ENCODE results near the gene TSFM.

The TSFM gene

GRCh38 chr12:57751788-57752667 is 30.6 kb upstream of the TSFM start, which contains the start of gene CDK4 (continued):
- TF ChIP-seq ZNF449 (tag by site-specific recombination; IDR thresholded peaks at IDR 0.05) (0 out of 2 replicates have a peak, but pooled peaks have one; percentile 23), REPIN1 (tag by site-specific recombination; IDR thresholded peaks at IDR 0.05; ENCODE audit: low read depth) (0 out of 2 replicates have a peak, but pooled peaks have one; percentile 12), OVOL3 (tag by site-specific recombination; IDR thresholded peaks at IDR 0.05) (no peak), AEBP2 (tag by site-specific recombination; IDR thresholded peaks at IDR 0.05; ENCODE audit: borderline replicate concordance) (no peak), EGR2 (tag by site-specific recombination; IDR thresholded peaks at IDR 0.05; ENCODE audit: low read depth) (peak; percentile 94), RBAK (tag by site-specific recombination; IDR thresholded peaks at IDR 0.05) (no peak), OSR2 (tag by site-specific recombination; IDR thresholded peaks at IDR 0.05) (0 out of 2 replicates have a peak, but pooled peaks have one; percentile 35), YY2 (tag by site-specific recombination; IDR thresholded peaks at IDR 0.05) (peak; percentile 33; the same call in 1 of the 2 replicates), SCRT1 (tag by site-specific recombination; IDR thresholded peaks at IDR 0.05; ENCODE audit: borderline replicate concordance) (no peak), GLIS2 (tag by site-specific recombination; IDR thresholded peaks at IDR 0.05) (peak; percentile 99), ZNF302 (tag by site-specific recombination; IDR thresholded peaks at IDR 0.05; ENCODE audit: low read depth) (no peak), ZNF292 (tag by site-specific recombination; IDR thresholded peaks at IDR 0.05; ENCODE audit: borderline replicate concordance, low read depth) (no peak), ZNF214 (tag by site-specific recombination; IDR thresholded peaks at IDR 0.05; ENCODE audit: borderline replicate concordance) (no peak), ZNF366 (tag by site-specific recombination; conservative IDR thresholded peaks at IDR 0.05) (peak; percentile 61; the same call in 1 of the 2 replicates), ZNF621 (tag by site-specific recombination; IDR thresholded peaks at IDR 0.05) (no peak), GLI4 (tag by site-specific recombination; IDR thresholded peaks at IDR 0.05) (0 out of 2 replicates have a peak, but pooled peaks have one; percentile 46), HOXC10 (CRISPR knock-in tag; IDR thresholded peaks at IDR 0.05) (no peak), REST (tag by site-specific recombination; IDR thresholded peaks at IDR 0.05) (peak; percentile 64), ZFP41 (tag by site-specific recombination; IDR thresholded peaks at IDR 0.05; ENCODE audit: borderline replicate concordance) (no peak), HOXD13 (CRISPR knock-in tag; IDR thresholded peaks at IDR 0.05; ENCODE audit: borderline replicate concordance) (no peak), SCRT2 (tag by site-specific recombination; IDR thresholded peaks at IDR 0.05) (peak; percentile 87), ZNF174 (tag by site-specific recombination; IDR thresholded peaks at IDR 0.05) (no peak), ZNF843 (tag by site-specific recombination; IDR thresholded peaks at IDR 0.05) (peak; percentile 74; the same call in 1 of the 2 replicates), ZNF140 (tag by site-specific recombination; IDR thresholded peaks at IDR 0.05) (no peak), ZNF112 (tag by site-specific recombination; IDR thresholded peaks at IDR 0.05) (no peak), ZNF610 (tag by site-specific recombination; IDR thresholded peaks at IDR 0.05; ENCODE audit: borderline replicate concordance) (peak; percentile 90), PBX3 (CRISPR knock-in tag; IDR thresholded peaks at IDR 0.05) (no peak), IKZF3 (tag by site-specific recombination; IDR thresholded peaks at IDR 0.05) (no peak), ZNF394 (tag by site-specific recombination; IDR thresholded peaks at IDR 0.05; ENCODE audit: borderline replicate concordance) (peak; percentile 83), PRDM1 (tag by site-specific recombination; IDR thresholded peaks at IDR 0.05) (no peak), ATF2 (tag by site-specific recombination; IDR thresholded peaks at IDR 0.05; ENCODE audit: low read depth) (0 out of 2 replicates have a peak, but pooled peaks have one; percentile 3)

All from HEK293 (cell line).